IPS-18a (cell line): Measurements from ENCODE around the gene PEG3.

Experiments
- H3K27ac ChIP-seq: one replicate; pipeline ENCODE4 v1.5.1; 2013; ENCODE audit warnings: low read length
- H3K27me3 ChIP-seq: one replicate; pipeline ENCODE4 v1.6.1; 2013; ENCODE audit warnings: mild to moderate bottlenecking, low read length; ENCODE audit not compliant: control insufficient read depth, insufficient read depth
- H3K36me3 ChIP-seq: one replicate; pipeline ENCODE4 v1.6.1; 2013; ENCODE audit warnings: low read depth, low read length; ENCODE audit not compliant: control insufficient read depth
- H3K4me1 ChIP-seq: one replicate; pipeline ENCODE4 v1.6.1; 2013; ENCODE audit warnings: low read depth, low read length; ENCODE audit not compliant: control insufficient read depth
- H3K4me3 ChIP-seq: one replicate; pipeline ENCODE4 v1.5.1; 2013; ENCODE audit warnings: low read length
- H3K9ac ChIP-seq: one replicate; pipeline ENCODE4 v1.6.1; 2013; ENCODE audit warnings: mild to moderate bottlenecking, low read length, moderate library complexity
- H3K9me3 ChIP-seq: one replicate; pipeline ENCODE4 v1.6.1; 2013; ENCODE audit warnings: low read depth, low read length; ENCODE audit not compliant: control insufficient read depth

The PEG3 gene

DNA sequence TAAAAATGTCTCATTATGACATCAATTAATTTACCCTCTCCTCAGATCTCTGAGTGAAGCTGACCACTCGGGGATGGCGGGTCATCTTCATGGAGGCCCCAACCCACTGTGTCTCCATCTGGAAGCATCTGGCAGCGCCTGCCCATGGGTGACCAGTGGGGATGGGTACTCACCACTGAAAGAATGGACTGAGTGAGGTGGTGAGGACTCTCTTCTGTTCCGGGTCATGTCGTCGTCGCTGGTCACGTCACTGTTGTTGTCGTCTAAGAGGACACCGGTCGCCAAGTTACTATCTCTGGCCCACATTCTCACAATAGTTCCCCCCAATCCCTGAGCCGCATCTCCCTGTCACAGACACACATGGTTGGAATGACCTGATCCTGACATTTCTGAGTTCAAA is 17.1 kb downstream of the PEG3 start:
- peaks cover 76% of the 10 kb centered on the region for H3K9me3 ChIP-seq
- no peak overlapping the region for H3K27ac ChIP-seq
- no peaks in the 10 kb centered on the region for H3K36me3 ChIP-seq

DNA sequence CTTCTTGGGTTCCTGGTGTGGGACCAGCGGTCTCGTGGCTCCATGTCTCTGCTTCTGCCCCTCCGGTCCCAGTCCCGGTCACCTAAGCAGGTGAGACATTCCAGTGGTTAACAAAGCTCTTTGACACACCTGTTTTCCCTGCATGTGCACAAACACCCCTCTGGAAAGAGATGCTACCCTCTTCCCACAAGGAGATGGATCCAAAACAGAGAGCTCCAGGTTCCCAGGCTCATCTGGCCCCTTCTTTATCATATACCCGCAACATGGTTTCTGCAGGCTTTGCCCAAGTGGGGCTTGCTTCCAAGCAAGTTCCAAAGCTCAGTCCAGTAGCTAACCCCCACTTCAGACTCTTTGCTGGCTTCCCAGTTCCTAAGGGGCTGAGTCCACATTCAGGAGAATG is 17.8 kb downstream of the PEG3 start:
- Histone ChIP-seq H3K27ac (no peak overlapping the region), H3K9ac (no peak overlapping the region), H3K27me3 (no peaks in the 10 kb centered on the region), H3K4me3 (no peak overlapping the region), H3K36me3 (no peaks in the 10 kb centered on the region), H3K4me1 (no peaks in the 10 kb centered on the region), H3K9me3 (peaks cover 76% of the 10 kb centered on the region)

More for the DNA sequence above, 17.1 kb downstream of the PEG3 start:
- Histone ChIP-seq H3K27me3 (no peaks in the 10 kb centered on the region), H3K9ac (no peak overlapping the region), H3K4me1 (no peaks in the 10 kb centered on the region), H3K4me3 (no peak overlapping the region)

DNA sequence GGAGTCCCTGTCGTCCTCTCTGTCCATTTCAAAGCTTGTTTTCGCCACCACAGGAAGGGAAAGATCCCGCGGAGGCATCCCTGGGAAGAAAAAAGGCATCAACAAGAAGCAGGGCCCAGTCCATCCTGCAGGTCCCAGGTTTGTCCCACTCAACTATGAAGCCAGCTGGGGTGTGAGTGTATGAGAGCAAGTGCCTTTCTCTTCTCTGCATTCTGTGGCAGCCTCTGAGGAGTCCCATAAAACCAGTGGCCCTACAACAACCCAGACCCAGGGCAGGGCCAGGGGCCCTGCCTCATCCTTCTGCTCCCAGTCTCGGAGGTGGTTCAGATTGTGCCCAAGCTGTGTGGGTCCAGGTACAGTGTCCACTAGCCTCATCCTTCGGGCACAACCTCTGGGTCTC is 18.9 kb downstream of the PEG3 start:
- Histone ChIP-seq H3K9me3 (peaks cover 77% of the 10 kb centered on the region), H3K4me3 (no peak overlapping the region), H3K4me1 (no peaks in the 10 kb centered on the region), H3K27me3 (no peaks in the 10 kb centered on the region), H3K27ac (no peak overlapping the region), H3K36me3 (no peaks in the 10 kb centered on the region), H3K9ac (no peak overlapping the region)

DNA sequence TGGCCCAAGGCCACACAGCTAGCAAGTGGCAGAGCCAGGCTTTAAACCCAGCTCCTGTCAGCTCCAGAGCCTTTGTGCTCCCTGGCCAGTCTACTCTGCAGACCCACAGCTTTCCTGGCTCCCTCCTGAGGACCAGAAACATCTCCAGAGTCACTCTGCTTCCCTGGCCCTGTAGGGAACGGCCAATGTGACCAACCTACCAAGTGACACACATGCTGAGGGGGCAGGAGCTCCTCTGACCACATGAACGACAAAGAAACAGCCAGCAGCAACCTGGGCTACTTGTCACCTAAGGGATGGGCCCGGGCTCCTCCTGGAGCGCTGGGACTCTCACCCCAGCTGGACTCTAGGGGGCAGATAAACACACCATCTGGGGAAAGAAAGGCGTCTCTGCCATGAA is 19.3 kb downstream of the PEG3 start:
- no peaks in the 10 kb centered on the region for H3K4me1 ChIP-seq
- no peak overlapping the region for H3K4me3 ChIP-seq
- H3K27me3 ChIP-seq = no peaks in the 10 kb centered on the region
- no peak overlapping the region for H3K9ac ChIP-seq
- no peak overlapping the region for H3K27ac ChIP-seq
- peaks cover 77% of the 10 kb centered on the region for H3K9me3 ChIP-seq
- no peaks in the 10 kb centered on the region for H3K36me3 ChIP-seq

DNA sequence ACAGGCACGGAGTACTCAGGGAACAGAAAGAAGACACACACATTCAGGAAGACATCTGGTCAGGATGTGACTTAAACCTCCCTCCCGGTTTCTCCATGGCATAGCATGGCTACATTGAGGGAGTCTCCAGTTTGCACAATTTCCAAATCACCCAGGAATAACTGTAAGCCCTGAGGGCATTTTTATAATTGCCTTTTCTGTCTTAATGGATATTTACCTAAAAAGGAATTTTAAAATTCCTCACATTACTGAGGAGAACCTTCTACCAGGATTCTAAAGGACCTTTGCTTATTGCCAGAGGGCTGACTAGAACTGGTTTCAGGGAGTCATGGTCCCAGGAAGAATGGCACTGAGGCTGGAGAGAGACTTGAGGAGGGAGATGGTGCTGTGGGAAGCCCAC is 21.4 kb downstream of the PEG3 start:
- H3K9me3 ChIP-seq = peaks cover 77% of the 10 kb centered on the region

DNA sequence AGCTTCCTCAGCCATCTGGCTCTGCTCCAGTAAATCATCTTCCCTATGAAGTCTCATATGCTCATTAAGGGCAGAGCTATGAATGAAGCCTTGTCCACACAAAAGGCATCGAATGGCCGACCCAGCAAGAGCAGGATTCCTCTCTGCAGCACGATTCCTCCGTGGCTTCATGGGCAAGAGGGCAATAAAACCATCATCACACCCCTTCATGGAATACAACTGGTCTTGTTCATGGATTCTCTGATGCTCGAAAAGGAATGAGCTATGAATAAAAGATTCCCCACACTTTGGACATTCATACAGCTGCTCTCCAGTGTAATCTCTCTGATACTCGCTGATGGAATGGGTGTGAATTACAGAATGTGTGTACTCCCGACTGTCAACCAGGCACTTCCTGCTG is 25.9 kb downstream of the PEG3 start:
- no peaks in the 10 kb centered on the region for H3K36me3 ChIP-seq
- H3K4me3 ChIP-seq = no peak overlapping the region
- no peak overlapping the region for H3K9ac ChIP-seq
- H3K9me3 ChIP-seq = peaks cover 81% of the 10 kb centered on the region
- no peak overlapping the region for H3K27ac ChIP-seq
- no peaks in the 10 kb centered on the region for H3K27me3 ChIP-seq
- H3K4me1 ChIP-seq = no peaks in the 10 kb centered on the region

More for the DNA sequence above, 21.4 kb downstream of the PEG3 start:
- H3K27ac ChIP-seq = no peak overlapping the region
- H3K36me3 ChIP-seq = no peaks in the 10 kb centered on the region
- no peak overlapping the region for H3K9ac ChIP-seq
- H3K27me3 ChIP-seq = no peaks in the 10 kb centered on the region
- H3K4me1 ChIP-seq = no peaks in the 10 kb centered on the region
- H3K4me3 ChIP-seq = no peak overlapping the region

DNA sequence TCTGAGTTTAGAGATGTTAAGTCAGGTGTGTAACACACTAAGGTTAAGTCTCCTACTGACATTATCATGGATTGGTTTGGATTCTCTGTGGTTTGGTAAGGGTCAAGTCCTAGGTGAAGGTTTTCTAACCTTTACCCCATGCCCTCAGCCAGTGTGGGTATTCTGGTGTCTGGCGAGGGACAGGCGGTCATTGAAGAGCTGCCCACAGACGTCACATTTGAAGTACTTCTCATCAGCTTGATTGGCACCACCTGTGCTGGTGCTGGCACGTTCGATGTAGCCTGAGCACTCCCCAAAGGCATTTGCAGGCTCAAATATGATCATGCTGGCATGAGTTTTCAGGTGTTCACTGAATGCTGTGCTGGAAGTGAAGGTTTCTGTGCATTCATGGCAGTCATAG is 27.0 kb downstream of the PEG3 start:
- H3K27me3 ChIP-seq = no peaks in the 10 kb centered on the region
- H3K9me3 ChIP-seq = peaks cover 86% of the 10 kb centered on the region
- no peak overlapping the region for H3K27ac ChIP-seq
- H3K4me3 ChIP-seq = no peak overlapping the region
- H3K9ac ChIP-seq = no peak overlapping the region
- no peaks in the 10 kb centered on the region for H3K36me3 ChIP-seq
- H3K4me1 ChIP-seq = no peaks in the 10 kb centered on the region

DNA sequence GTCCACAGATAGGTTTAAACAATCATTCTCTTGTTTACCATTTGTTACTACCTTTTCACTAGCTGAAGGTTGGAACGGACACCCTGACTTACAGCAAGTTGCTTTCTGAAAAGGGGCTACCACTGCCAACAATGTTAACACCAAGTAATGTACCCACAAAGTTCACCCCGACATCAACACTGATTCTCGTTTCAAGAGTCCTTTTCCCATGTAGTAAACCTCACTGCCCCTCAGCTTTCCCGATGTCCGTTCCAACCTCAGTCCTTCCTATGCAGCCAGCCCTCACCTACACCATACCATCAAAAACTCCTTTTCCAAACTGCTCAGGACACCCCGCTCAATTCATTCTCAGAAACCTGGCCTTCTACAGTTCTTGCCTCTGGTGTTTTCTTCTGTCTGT is 29.0 kb downstream of the PEG3 start:
- Histone ChIP-seq H3K27me3 (no peaks in the 10 kb centered on the region), H3K27ac (no peak overlapping the region), H3K9me3 (peaks cover 85% of the 10 kb centered on the region), H3K9ac (no peak overlapping the region), H3K36me3 (no peaks in the 10 kb centered on the region), H3K4me1 (no peaks in the 10 kb centered on the region), H3K4me3 (no peak overlapping the region)

DNA sequence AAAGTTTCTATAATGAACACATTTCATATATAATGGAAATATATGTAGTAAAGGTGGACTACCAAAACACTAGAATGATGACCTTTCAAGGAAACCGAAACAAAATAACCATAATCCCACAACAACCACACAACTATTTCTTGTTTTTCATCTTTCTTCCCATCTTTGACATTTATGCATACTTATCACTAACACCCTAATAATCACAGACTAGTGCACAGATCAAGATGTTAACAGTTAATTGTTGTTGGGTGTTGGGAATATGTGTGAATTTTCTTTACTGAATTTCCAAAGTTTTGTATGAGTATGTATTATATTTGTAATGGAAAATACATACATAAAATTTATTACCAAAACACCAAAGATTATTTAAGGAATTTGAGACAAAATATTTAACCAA is 30.3 kb downstream of the PEG3 start:
- no peak overlapping the region for H3K27ac ChIP-seq
- H3K4me1 ChIP-seq = no peaks in the 10 kb centered on the region
- no peak overlapping the region for H3K9ac ChIP-seq
- peaks cover 85% of the 10 kb centered on the region for H3K9me3 ChIP-seq
- no peaks in the 10 kb centered on the region for H3K27me3 ChIP-seq
- no peak overlapping the region for H3K4me3 ChIP-seq
- no peaks in the 10 kb centered on the region for H3K36me3 ChIP-seq

DNA sequence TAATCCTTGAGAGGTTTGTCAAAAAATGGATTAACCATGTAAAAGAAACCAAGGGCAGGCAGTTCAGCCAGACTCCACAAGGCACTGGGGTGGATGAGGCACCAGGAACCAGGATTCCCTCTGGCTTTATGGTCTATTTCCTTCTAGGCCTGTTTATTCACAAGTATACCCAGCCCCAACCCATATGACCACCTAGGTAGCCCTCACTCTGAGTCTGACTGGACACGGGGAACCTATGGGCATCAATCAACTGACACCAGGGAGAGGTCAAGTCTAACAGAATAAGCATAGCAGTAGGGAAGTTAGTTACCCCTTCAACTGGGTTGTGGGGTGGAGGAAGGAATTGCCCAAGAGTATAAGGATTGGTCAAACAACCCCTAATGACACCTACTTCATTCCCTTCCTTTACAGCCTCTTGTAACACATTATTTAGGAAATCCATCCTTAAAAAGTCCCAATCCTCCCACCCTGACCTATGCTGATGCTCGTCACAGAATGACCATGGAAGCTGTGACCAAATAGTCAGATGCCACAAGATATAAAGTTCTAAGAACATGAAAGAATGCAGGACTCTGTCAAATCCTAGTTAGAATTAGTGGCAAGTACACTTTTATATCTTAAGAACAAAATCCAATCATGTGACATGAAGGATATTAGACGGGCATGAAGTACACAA is 31.7 kb downstream of the PEG3 start:
- H3K27me3 ChIP-seq = no peaks in the 10 kb centered on the region
- H3K4me3 ChIP-seq = no peak overlapping the region
- no peak overlapping the region for H3K27ac ChIP-seq
- no peaks in the 10 kb centered on the region for H3K36me3 ChIP-seq
- peaks cover 80% of the 10 kb centered on the region for H3K9me3 ChIP-seq
- no peaks in the 10 kb centered on the region for H3K4me1 ChIP-seq
- no peak overlapping the region for H3K9ac ChIP-seq

DNA sequence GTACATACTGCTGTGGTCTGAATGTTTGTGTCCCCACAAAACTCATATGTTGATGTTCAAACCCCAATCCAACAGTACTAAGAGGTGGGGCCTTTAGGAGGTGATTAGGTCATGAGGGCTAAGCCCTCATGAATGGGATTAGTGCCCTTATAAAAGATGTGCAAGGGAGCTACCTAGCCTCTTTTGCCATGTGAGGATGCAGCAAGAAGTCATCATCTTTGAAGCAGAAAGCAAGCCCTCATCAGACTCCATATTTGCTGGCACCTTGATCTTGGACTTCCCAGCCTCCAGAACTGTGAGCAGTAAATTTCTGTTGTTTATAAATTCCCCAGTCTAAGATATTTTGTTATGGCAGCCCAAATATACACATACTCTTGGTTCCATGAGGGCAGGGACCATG is 33.9 kb downstream of the PEG3 start:
- Histone ChIP-seq H3K9ac (no peak overlapping the region), H3K4me3 (no peak overlapping the region), H3K27ac (no peak overlapping the region), H3K9me3 (peaks cover 85% of the 10 kb centered on the region), H3K27me3 (no peaks in the 10 kb centered on the region), H3K4me1 (no peaks in the 10 kb centered on the region), H3K36me3 (no peaks in the 10 kb centered on the region)
